GM12878 (cell line): ENCODE data around the gene NEUROD6. TPM values are rescaled to one million over a fixed set of nuclear protein-coding genes. Genes with fewer than 3 reads are reported as not detected.

ENCODE experiments used
- ATAC-seq: fragments of 200-7000 bp; cut with Tn5 transposase; 3 replicates; pipeline ENCODE4 v1.9.1; 2020; ENCODE audit warnings: mild to moderate bottlenecking, moderate library complexity
- BruUV-seq: library from RNA; stranded (reverse); fragments of 400-500 nt; replicated peaks from 2 replicates; lab custom pipeline; 2021; lab: Mats Ljungman, UMichigan
- CTCF ChIA-PET: fragments of 300-600 bp; sonication (Branson Sonifier 250); formaldehyde crosslinking; extraction: SDS; loops from one replicate; lab custom pipeline; 2021; ENCODE audit warnings: inconsistent platforms; lab: Yijun Ruan, JAX
- POLR2A ChIA-PET: fragments of 350-600 bp; formaldehyde crosslinking; extraction: SDS; loops from one replicate; lab custom pipeline; 2021; ENCODE audit warnings: inconsistent platforms; lab: Charles Lee
- RAD21 ChIA-PET: fragments of 300-600 bp; sonication (Branson Sonifier 250); formaldehyde crosslinking; loops from one replicate; lab custom pipeline; 2023; ENCODE audit warnings: antibody characterized with exemption; ENCODE audit not compliant: unreplicated experiment; lab: Charles Lee
- SMC1A ChIA-PET: fragments of 300-600 bp; sonication (Branson Sonifier 250); formaldehyde crosslinking; loops from one replicate; lab custom pipeline; 2023; ENCODE audit not compliant: unreplicated experiment, uncharacterized antibody; lab: Charles Lee
- DNase-seq: peaks from one replicate; pipeline ENCODE4 v3.0.0-alpha.2; 2011; ENCODE audit warnings: low read depth, low spot score
- FAIRE-seq: peaks from 3 replicates; lab custom pipeline; 2011; peaks lifted over from hg19 to GRCh38; lab: Jason Lieb, UNC
- H2AFZ ChIP-seq: 2 replicates; pipeline ENCODE4 v1.6.0; 2011; ENCODE audit warnings: low read depth, low read length, control low read depth; ENCODE audit not compliant: control insufficient read depth
- H3K27ac ChIP-seq: 2 replicates; pipeline ENCODE4 v1.5.1; 2011; ENCODE audit warnings: control low read depth; ENCODE audit not compliant: control insufficient read depth, insufficient read depth
- H3K27me3 ChIP-seq, 2 experiments: replicated peaks in 1 of 2; 2 replicates each; pipeline versions ENCODE4 v1.6.0 to v1.6.1; 2011; ENCODE audit warnings: low read length in 1 of 2; ENCODE audit not compliant: control insufficient read depth in 2 of 2, insufficient read depth in 2 of 2
- H3K36me3 ChIP-seq, 2 experiments: 2 replicates each; pipeline ENCODE4 v1.5.1; 2011; ENCODE audit warnings: low read length in 1 of 2; ENCODE audit not compliant: control insufficient read depth in 2 of 2, insufficient read depth in 2 of 2
- H3K4me1 ChIP-seq: 2 replicates; pipeline ENCODE4 v1.6.1; 2011; ENCODE audit warnings: mild to moderate bottlenecking, low read length, moderate library complexity, mixed read lengths; ENCODE audit not compliant: control insufficient read depth, insufficient read depth
- H3K4me2 ChIP-seq: 2 replicates; pipeline ENCODE4 v1.6.0; 2011; ENCODE audit warnings: control low read depth; ENCODE audit not compliant: control insufficient read depth, insufficient read depth
- H3K4me3 ChIP-seq: fragments of 200-600 bp; sonication (generic); 2 replicates; pipeline ENCODE4 v1.5.1; 2016
- H3K79me2 ChIP-seq: 2 replicates; pipeline ENCODE4 v1.6.0; 2011; ENCODE audit warnings: low read length; ENCODE audit not compliant: control insufficient read depth, insufficient read depth
- H3K9ac ChIP-seq: 2 replicates; pipeline ENCODE4 v1.8.0; 2011; ENCODE audit warnings: low read length, control low read depth, mixed read lengths; ENCODE audit not compliant: control insufficient read depth, insufficient read depth
- H3K9me3 ChIP-seq: replicated peaks from 3 replicates; pipeline ENCODE4 v1.5.1; 2011; ENCODE audit warnings: mild to moderate bottlenecking, low read length; ENCODE audit not compliant: control insufficient read depth, insufficient read depth
- H4K20me1 ChIP-seq: 2 replicates; pipeline ENCODE4 v1.6.0; 2011; ENCODE audit not compliant: control insufficient read depth, insufficient read depth
- ASH2L ChIP-seq: fragments of 300-600, 200-600 bp; sonication (generic); IDR thresholded peaks from 2 replicates; pipeline ENCODE4 v1.6.1; 2017; ENCODE audit warnings: low read depth, mild to moderate bottlenecking, borderline replicate concordance
- CTCF ChIP-seq, 3 experiments: IDR thresholded peaks in 2 of 3; conservative IDR thresholded peaks in 1 of 3; 2 replicates each; pipeline ENCODE4 v1.5.1; 2011; ENCODE audit warnings: low read depth in 3 of 3, low read length in 3 of 3, mild to moderate bottlenecking in 3 of 3, control low read depth in 2 of 3, moderate library complexity in 2 of 3, inconsistent platforms in 1 of 3, mixed read lengths in 1 of 3; ENCODE audit not compliant: control insufficient read depth in 2 of 3, insufficient read depth in 1 of 3; ENCODE audit errors: extremely low read depth in 1 of 3
- E2F4 ChIP-seq: IDR thresholded peaks from 2 replicates; pipeline ENCODE4 v1.6.1; 2012; ENCODE audit warnings: low read depth, low read length, improper control_type of control experiment
- EP300 ChIP-seq, 2 experiments: fragments of 150-350 bp in 1 of 2; IDR thresholded peaks; 2 replicates each; pipeline ENCODE4 v1.6.1; 2011 to 2012; ENCODE audit warnings: low read depth in 2 of 2, low read length in 2 of 2, borderline replicate concordance in 1 of 2, improper control_type of control experiment in 1 of 2, inconsistent platforms in 1 of 2; ENCODE audit not compliant: control insufficient read depth in 1 of 2
- FOXK2 ChIP-seq: fragments of 450-650 bp; IDR thresholded peaks from 2 replicates; pipeline ENCODE4 v1.6.1; 2017; ENCODE audit warnings: mild to moderate bottlenecking, moderate library complexity
- GABPA ChIP-seq: IDR thresholded peaks from 2 replicates; pipeline ENCODE4 v1.6.1; 2014; ENCODE audit warnings: antibody characterized with exemption, low read depth, mild to moderate bottlenecking, inconsistent platforms
- JUNB ChIP-seq: IDR thresholded peaks from 2 replicates; pipeline ENCODE4 v1.6.1; 2016; ENCODE audit warnings: antibody characterized with exemption, mild to moderate bottlenecking
- NFYA ChIP-seq: IDR thresholded peaks from 2 replicates; pipeline ENCODE4 v1.6.1; 2011; ENCODE audit warnings: low read depth, mild to moderate bottlenecking, low read length, improper control_type of control experiment, borderline replicate concordance
- NKRF ChIP-seq: fragments of 450-650 bp; conservative IDR thresholded peaks from 2 replicates; pipeline ENCODE4 v1.6.1; 2017; ENCODE audit warnings: mild to moderate bottlenecking, moderate library complexity
- SREBF2 ChIP-seq: IDR thresholded peaks from 2 replicates; pipeline ENCODE4 v1.6.1; 2012; ENCODE audit warnings: mild to moderate bottlenecking, low read length
- ZBTB4 ChIP-seq: fragments of 450-650 bp; formaldehyde crosslinking; IDR thresholded peaks from 2 replicates; pipeline ENCODE4 v1.4.0; 2022; ENCODE audit warnings: mild to moderate bottlenecking, moderate library complexity
- WGBS: methylation state at CpG from one replicate; pipeline ENCODE4 v1.1.6; 2016; ENCODE audit warnings: low lambda C conversion rate; ENCODE audit not compliant: insufficient replicate concordance, insufficient coverage; ENCODE audit errors: missing lambda C conversion rate; 5-methylcytosine and 5-hydroxymethylcytosine counted together
- in situ Hi-C: fragments of 300-500 bp; cut with MboI; formaldehyde crosslinking; loops from 9 replicates; pipeline ENCODE4 v1.14.3; 2018; ENCODE audit warnings: mixed read lengths
- intact Hi-C: fragments of 100-400 bp; cut with micrococcal nuclease; formaldehyde crosslinking; loops from one replicate; pipeline ENCODE4 v1.14.2; 2022; ENCODE audit not compliant: unreplicated experiment
- polyA plus RNA-seq, 11 experiments: library from polyadenylated mRNA; depleted of rRNA in 4 of 11; unstranded in 6 of 11; stranded (reverse) in 5 of 11; fragments of >200 nt; fragmentation: Nextera tagmentation in 4 of 11; fragmentation: Illumina TruSeq in 1 of 11; extraction: Ambion mirVana in 4 of 11; extraction: Trizol in 1 of 11; gene quantifications; 1 replicate in 1 of 11; 2 replicates in 10 of 11; pipeline versions ENCODE4 v1.2.1 to v1.2.3, GENCODE V29; 2011 to 2016; ENCODE audit warnings: inconsistent platforms in 2 of 11, missing spikeins in 2 of 11, low read depth in 1 of 11
- total RNA-seq, 4 experiments: library from RNA; depleted of rRNA in 3 of 4; stranded (reverse); fragments of >200 nt in 3 of 4; fragmentation: Illumina TruSeq in 1 of 4; extraction: Trizol in 1 of 4; gene quantifications; 2 replicates each; pipeline versions ENCODE4 v1.2.1 to v1.2.3, GENCODE V29; 2013 to 2021

Gene NEUROD6
- total and polyA plus RNA-seq, 10 of the 15 experiments (the other 5 are each of a cell fraction or from before 2014, with no cell fraction given), result not detected

- no peak for TF ChIP-seq ZBTB4
Measured at GRCh38 chr7:31305260-31305659, 35.3 kb downstream of the NEUROD6 start (continued).

GRCh38 chr7:31304446-31304845 lies 36.1 kb downstream of the NEUROD6 start:
- WGBS, result 21% methylated on average over 4 of the region's 4 CpGs
- Histone ChIP-seq H3K9ac (no peak overlapping the region), H3K27me3 (peaks cover 0 to 4% of the 10 kb centered on the region in 2 experiments; a peak in 1 of 4 replicates), H2AFZ (no peak overlapping the region), H4K20me1 (no peaks in the 10 kb centered on the region), H3K36me3 (no peaks in the 10 kb centered on the region), H3K27ac (no peak overlapping the region), H3K79me2 (no peaks in the 10 kb centered on the region), H3K4me2 (no peak overlapping the region), H3K4me3 (no peak overlapping the region), H3K4me1 (no peaks in the 10 kb centered on the region), H3K9me3 (no peaks in the 10 kb centered on the region)
- ATAC-seq (no peak), DNase-seq (no peak), FAIRE-seq (no peak)
- no TSS peak for BruUV-seq
- ChIA-PET POLR2A (no interaction called here), RAD21 (no interaction called here), CTCF (interaction anchor here (0.8 kb wide), 1 partner anchor 16 kb away, joined by 3 read pairs; no protein-coding TSS in a partner anchor), SMC1A (interaction anchor here (0.7 kb wide), 2 partner anchors 475 to 1507 kb away, joined by 3 read pairs; no protein-coding TSS in a partner anchor)
- in situ Hi-C loops, result no loop called here
- intact Hi-C loops, result no loop called here
- TF ChIP-seq SREBF2 (no peak), ASH2L (no peak), GABPA (no peak), NKRF (no peak), JUNB (no peak), E2F4 (no peak), FOXK2 (no peak), CTCF (IDR thresholded peaks at IDR 0.05 in 2 of 3, conservative IDR thresholded peaks at IDR 0.05 in 1 of 3; ENCODE audit: control insufficient read depth in 2 of 3, extremely low read depth in 1 of 3, insufficient read depth in 1 of 3, low read depth in 3 of 3, low read length in 3 of 3) (no peak), EP300 (IDR thresholded peaks at IDR 0.05; ENCODE audit: borderline replicate concordance in 1 of 2, control insufficient read depth in 1 of 2, low read depth in 2 of 2, low read length in 2 of 2) (no peak), NFYA (no peak)
